Gastrocnemius medialis (tissue), 4 donors: Measurements from ENCODE around the gene C6orf163.

Source experiments
- POLR2A ChIP-seq, 2 donors: fragments of 450-650 bp; IDR thresholded peaks; one replicate each; pipeline ENCODE4 v1.6.1; 2017; ENCODE audit warnings: antibody characterized with exemption in 2 of 2, mild to moderate bottlenecking in 2 of 2, moderate library complexity in 2 of 2
- TF ChIP-seq, protein P1 (sequence below), 5 experiments: fragments of 450-650 bp in 3 of 5; fragments of 200-600 bp in 2 of 5; sonication (generic) in 2 of 5; IDR thresholded peaks in 4 of 5; conservative IDR thresholded peaks in 1 of 5; 1 replicate in 4 of 5; 2 replicates in 1 of 5; pipeline ENCODE4 v1.5.1; 2016 to 2019; ENCODE audit warnings: antibody characterized with exemption in 5 of 5, mild to moderate bottlenecking in 3 of 5, moderate library complexity in 3 of 5

DNA sequence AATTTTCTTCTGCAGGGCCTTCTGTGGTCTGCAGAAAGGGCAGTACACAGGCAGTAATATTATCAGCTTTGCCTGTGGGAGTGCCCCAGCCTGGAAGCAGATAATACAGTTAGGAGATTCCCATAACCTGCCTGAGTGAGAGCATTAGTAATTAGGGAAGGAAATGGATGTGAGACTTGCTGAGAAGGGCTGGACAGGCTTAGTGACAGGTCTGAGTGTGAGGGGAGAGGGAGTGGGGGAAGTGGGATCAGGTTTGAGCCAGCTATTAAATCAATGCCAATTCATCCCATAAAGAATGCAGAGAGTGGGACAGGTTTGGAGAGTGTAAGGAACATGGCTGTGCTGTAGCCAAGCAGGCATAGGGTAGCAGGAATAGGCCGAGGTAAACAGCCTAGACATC, 53.0 kb downstream of the C6orf163 start:
- no peak for TF ChIP-seq POLR2A (IDR thresholded peaks at IDR 0.05)
- TF ChIP-seq, protein P1, sequence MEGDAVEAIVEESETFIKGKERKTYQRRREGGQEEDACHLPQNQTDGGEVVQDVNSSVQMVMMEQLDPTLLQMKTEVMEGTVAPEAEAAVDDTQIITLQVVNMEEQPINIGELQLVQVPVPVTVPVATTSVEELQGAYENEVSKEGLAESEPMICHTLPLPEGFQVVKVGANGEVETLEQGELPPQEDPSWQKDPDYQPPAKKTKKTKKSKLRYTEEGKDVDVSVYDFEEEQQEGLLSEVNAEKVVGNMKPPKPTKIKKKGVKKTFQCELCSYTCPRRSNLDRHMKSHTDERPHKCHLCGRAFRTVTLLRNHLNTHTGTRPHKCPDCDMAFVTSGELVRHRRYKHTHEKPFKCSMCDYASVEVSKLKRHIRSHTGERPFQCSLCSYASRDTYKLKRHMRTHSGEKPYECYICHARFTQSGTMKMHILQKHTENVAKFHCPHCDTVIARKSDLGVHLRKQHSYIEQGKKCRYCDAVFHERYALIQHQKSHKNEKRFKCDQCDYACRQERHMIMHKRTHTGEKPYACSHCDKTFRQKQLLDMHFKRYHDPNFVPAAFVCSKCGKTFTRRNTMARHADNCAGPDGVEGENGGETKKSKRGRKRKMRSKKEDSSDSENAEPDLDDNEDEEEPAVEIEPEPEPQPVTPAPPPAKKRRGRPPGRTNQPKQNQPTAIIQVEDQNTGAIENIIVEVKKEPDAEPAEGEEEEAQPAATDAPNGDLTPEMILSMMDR (IDR thresholded peaks at IDR 0.05 in 4 of 5, conservative IDR thresholded peaks at IDR 0.05 in 1 of 5) = no peak
